ENCODE data around the gene STX16.

STX16 gene

GRCh38 chr20:58655328-58656107 is 4.4 kb downstream of the STX16 start:
- no peak for FAIRE-seq

DNA sequence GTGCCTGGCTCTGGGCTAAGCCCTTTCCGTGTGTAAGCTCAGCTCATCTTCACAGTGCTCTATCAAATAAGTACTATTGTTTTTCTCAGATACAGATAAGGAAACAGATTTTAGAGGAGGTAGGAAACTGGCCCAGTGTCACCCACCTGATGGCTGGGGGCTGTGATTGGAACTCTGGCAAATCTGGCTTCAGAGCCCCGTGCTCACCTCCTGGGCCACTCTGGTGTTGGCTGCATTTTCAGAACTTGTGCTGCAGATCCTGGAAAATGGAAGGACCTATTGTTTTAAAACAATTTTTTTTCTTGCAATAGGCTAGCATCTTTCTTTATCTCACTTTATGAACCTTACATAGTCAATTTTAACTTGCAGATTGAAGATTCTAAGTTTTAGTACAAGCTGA is 5.7 kb downstream of the STX16 start:
- FAIRE-seq, result no peak

GRCh38 chr20:58657262-58657661 is 6.2 kb downstream of the STX16 start:
- no peak for FAIRE-seq

GRCh38 chr20:58657986-58658385 is 6.9 kb downstream of the STX16 start:
- no peak for FAIRE-seq

GRCh38 chr20:58658760-58659159 is 7.7 kb downstream of the STX16 start:
- no peak for FAIRE-seq

DNA sequence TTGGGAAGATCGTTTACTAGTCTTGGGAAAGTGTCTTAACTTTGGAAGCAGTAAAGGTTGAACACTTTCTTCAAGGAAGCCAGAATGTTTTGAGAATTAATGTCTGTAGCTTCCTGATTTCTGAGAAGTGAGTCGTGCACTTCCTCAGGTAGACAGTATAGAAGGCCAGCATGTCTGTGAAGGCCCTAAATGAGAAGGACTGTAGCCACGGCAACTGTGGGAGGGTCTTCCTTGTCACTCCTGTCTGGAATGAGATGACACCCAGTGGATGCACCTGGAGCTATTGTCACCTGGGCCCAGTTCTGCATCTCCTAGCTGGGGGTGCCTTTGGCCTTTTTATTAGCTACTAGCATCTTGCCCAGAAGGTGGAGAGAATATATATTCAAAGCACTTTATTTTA is 8.8 kb downstream of the STX16 start:
- FAIRE-seq, result no peak

DNA sequence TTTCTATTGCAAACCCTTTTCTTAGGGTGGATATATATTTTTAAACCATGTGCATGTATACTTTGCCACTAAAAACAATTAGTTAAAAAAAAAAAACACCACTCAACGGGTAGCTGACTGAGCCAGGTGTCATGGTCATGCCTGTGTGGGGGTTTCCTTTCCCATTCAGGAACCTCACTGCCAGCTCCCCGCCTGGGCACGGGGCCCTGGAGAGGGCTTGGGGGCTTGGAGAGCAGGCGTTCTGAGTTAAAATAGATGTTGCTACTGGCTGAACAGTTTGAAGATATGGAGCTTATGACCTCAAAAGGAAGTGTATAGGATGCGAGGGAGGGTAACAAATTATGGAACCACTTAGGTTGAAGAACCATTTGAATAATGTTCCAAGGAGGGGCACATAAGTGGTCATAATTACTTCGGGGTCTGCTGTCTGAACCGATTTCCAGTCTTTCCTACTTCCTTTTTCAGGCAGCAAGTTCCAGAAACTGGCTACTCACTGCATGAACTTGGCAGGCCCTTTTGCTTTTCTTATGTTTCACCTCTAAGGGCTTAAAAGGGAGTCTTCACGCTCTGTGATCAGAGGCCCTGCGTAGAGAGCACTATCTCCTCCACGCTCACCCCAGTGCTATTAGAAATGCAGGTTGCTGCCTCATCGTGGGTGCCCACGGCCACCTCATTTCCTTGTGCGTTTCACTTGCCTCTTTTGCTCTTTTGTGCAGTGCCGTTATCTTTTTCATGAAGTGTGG is 9.9 kb downstream of the STX16 start:
- FAIRE-seq, result no peak

DNA sequence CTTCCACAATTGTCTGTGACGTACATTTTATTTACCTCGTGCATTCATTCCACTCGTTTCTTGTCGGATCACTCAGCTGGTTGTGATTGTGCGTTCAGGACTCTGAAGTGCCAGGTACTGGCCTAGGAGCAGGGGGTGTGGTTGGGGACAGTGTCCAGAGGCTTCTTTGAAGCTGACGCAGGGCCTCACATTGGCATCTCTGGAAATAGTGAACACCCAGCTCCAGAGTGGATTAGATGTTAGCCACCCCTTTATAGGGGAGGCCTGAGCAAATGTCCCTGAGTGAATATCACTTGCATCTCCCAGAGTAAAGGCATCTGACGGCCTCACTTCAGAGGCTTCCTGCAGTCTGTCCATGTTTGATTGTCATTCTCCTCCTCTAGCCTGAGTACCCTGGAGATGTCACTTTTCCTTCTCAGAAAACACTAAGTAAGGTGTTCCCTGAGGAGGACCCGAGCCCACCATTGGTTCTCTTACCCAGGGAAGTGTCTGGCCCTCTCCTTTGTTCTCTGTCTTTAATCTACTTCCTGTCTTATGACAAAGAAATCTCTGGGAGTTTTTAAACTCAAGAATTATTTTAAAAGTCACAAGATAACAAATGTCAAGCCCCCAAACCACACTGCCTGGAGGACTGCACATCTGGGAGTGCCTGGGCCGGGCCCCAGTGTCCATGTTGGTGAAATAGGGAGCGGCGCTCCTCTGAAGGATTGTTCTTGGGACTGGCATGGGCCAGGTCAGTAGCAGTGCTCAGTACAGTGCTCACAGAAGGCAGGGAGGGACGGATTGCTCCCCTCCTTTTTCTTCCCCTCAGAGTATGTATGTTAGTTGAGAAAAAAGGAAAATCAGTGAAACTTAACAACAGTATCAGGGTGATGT is 10.8 kb downstream of the STX16 start:
- FAIRE-seq, result no peak

DNA sequence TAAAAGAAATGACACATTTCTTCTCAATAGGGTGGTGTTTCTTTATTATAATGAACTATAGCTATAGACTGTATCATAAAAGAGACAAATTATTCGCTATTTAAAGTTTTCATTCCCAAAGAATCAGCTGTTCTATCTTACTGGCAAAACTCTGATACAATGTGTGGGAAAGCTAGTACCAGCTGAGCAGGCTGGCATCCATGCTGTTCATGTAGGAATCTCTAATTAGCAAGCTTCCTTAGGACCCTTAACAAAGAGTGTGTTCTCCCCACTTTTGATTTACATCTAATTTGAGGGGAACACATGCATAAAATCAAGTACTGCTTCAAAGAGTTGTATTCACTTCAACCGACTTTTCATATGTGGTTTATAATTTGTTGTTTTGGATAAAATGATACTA is 13.2 kb downstream of the STX16 start:
- FAIRE-seq, result no peak

- FAIRE-seq, result no peak
Measured at GRCh38 chr20:58664883-58665282, 13.8 kb downstream of the STX16 start.

- FAIRE-seq, result no peak
Measured at GRCh38 chr20:58665606-58666005, 14.5 kb downstream of the STX16 start.

GRCh38 chr20:58666702-58667101 is 15.6 kb downstream of the STX16 start:
- no peak for FAIRE-seq

DNA sequence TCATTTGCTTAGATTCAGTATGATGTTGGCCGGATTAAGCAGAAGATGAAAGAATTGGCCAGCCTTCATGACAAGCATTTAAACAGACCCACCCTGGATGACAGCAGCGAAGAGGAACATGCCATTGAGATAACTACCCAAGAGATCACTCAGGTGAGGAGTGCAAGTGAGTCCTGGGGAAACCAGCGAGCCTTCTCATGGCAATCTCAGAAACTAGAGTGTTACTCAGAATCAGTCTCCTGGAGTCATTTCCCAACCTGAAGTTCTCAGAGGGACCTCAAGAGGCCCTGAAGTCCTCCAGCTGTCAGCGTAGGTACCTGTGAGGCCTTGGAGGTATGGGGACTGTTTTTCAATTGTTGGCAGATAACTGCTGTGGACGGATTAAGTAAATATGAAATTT is 16.9 kb downstream of the STX16 start:
- no peak for FAIRE-seq

DNA sequence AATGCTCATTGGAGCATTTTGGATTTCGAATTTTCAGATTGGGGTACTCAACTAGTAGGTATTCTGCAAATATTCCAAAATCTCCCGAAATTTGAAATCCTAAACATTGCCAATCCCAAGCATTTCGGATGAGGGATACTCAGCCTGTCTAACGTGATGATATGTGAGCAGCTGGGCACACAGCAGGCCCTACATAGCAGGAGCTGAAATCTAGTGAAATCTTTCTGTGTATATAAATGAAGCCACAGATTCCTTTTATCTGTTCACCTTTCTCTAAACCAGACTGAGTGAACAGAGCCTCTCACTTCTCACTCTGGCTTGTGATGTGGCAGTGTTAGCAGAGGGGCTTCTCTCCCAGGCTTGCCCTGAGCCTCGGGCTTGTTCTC is 17.8 kb downstream of the STX16 start:
- FAIRE-seq, result no peak

GRCh38 chr20:58669287-58670006 is 18.4 kb downstream of the STX16 start:
- no peak for FAIRE-seq

GRCh38 chr20:58670102-58670501 is 19.0 kb downstream of the STX16 start:
- no peak for FAIRE-seq

DNA sequence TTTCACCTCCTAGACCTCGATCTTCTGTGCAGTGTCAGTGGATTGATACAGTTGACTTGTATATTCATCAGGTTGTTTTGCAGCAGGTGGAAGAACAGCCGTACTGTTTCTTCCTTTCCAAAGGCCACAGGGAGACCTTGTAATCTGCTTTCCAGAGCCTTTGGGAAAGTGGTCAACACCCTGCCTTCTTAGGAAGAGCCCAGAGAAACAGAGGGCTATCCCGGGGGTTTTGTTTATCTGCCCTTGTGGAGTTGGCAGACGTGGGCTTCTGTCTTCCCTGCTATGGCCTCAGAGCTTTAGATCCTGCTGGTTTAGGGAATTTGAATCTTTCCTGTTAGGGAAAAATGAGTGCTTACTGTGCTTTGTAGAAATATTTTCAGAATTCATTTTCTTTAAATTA is 19.6 kb downstream of the STX16 start:
- no peak for FAIRE-seq

DNA sequence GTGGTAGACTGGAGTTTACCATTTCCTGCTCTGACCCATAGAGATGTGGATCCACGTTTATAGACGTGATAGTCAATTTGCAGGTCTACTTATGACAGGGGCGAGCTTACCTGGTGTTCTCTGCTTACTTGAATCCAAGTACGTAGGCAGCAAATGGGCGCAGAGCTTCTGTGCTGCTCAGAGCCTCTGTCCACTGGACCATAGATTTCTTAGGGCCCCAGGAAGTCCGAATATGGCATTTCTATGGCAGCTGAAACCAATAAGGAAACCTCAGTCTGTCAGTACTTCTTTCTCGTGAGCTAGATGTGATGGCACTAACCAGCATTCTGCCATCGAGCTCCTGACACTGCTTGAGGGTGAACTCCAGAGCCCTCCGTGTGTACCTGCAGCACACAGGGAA is 22.0 kb downstream of the STX16 start:
- FAIRE-seq, result no peak

DNA sequence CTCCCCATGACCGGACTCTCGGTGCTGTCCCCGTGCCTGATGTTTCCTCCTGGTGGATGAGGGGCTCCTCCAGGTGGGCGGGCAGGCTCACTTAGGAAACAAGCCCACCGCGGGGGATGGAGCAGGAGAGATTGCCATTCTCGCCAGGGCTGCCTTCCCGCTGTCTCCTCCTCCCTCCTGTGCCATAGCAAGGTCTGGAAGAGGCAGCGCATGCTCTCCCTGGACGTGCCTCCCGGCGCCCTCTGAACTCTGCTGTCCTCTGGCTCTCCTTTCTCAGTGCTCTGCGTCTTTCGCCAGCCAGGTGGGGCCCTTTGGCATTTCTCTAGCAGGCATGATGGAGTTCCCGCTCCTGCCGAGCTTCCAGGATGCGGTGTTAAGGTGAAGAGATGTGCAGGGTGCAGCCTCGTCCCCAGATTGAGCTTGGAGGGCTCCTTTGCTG is 24.1 kb downstream of the STX16 start:
- no peak for FAIRE-seq

DNA sequence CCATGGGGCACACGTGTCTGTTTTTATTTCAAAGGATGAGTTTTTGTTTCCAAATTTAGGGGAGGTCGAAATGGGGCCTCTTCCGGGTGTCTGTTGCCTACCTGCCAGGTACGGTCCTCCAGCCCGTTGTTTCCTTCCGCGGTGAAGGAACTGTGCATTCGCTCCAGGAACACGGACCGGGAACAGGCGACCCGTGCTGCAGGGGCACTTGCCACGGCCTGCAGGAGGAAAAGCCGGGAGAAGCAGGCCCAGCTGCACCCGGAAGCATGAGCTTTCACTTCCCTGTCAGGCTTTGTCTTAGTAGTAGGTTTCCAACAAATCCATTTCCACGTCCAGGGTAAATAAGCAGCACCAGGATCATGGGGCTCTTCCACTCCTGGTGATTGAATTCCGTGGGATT is 24.6 kb downstream of the STX16 start:
- no peak for FAIRE-seq

DNA sequence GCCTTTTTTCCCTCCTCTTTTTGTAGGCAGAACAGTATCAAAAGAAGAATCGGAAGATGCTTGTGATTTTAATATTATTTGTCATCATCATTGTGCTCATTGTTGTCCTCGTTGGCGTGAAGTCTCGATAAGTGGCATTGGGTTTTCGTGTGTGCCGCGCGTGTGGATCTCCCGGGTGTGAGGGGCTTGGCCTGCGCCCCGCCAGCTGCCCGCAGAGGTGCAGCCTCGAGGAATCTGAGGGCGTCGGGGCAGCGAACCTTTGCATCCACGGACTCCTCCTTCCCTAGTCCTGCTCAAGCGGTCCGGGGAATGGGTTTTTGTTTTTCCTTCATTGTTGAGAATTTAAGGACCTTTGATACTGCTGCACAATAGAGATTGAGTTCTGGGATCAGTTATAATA is 25.1 kb downstream of the STX16 start:
- FAIRE-seq, result no peak

- no peak for FAIRE-seq
Measured at GRCh38 chr20:58677079-58677604, 26.1 kb downstream of the STX16 start.
